NCI-H2081 treated with DMSO at 0.1 percent for 48 hours (cell line): ENCODE data around the gene PCDH9.

ENCODE experiments used
- DNase-seq: peaks from one replicate; lab custom pipeline; 2025; lab: John Stamatoyannopoulos, UW

The PCDH9 gene

GRCh38 chr13:66520511-66521355 lies 709.4 kb downstream of the PCDH9 start:
- DNase-seq: no peak

- no peak for DNase-seq
These were observed 710.9 kb downstream of the PCDH9 start for GRCh38 chr13:66519259-66519658.

- no peak for DNase-seq
These were observed 712.1 kb downstream of the PCDH9 start for GRCh38 chr13:66518068-66518467.

GRCh38 chr13:66513728-66514127 lies 716.4 kb downstream of the PCDH9 start:
- no peak for DNase-seq

GRCh38 chr13:66509175-66509574 lies 721.0 kb downstream of the PCDH9 start:
- no peak for DNase-seq

- DNase-seq: no peak
These were observed 721.8 kb downstream of the PCDH9 start for GRCh38 chr13:66508153-66508909.

GRCh38 chr13:66506979-66507378 lies 723.2 kb downstream of the PCDH9 start:
- DNase-seq: no peak

- no peak for DNase-seq
These were observed 723.9 kb downstream of the PCDH9 start for GRCh38 chr13:66506051-66506777.

- no peak for DNase-seq
These were observed 726.2 kb downstream of the PCDH9 start for GRCh38 chr13:66503890-66504289.

GRCh38 chr13:66501181-66501580 lies 729.0 kb downstream of the PCDH9 start:
- no peak for DNase-seq

GRCh38 chr13:66492479-66492878 lies 737.7 kb downstream of the PCDH9 start:
- DNase-seq: no peak

- no peak for DNase-seq
These were observed 738.9 kb downstream of the PCDH9 start for GRCh38 chr13:66491251-66491650.

GRCh38 chr13:66489586-66489985 lies 740.5 kb downstream of the PCDH9 start:
- DNase-seq: no peak

GRCh38 chr13:66489172-66489571 lies 741.0 kb downstream of the PCDH9 start:
- no peak for DNase-seq

GRCh38 chr13:66483712-66484111 lies 746.4 kb downstream of the PCDH9 start:
- DNase-seq: no peak

- no peak for DNase-seq
These were observed 747.3 kb downstream of the PCDH9 start for GRCh38 chr13:66482836-66483235.

GRCh38 chr13:66477816-66478215 lies 752.3 kb downstream of the PCDH9 start:
- DNase-seq: no peak

GRCh38 chr13:66475061-66475460 lies 755.1 kb downstream of the PCDH9 start:
- DNase-seq: no peak

GRCh38 chr13:66469745-66470144 lies 760.4 kb downstream of the PCDH9 start:
- no peak for DNase-seq

- no peak for DNase-seq
These were observed 761.5 kb downstream of the PCDH9 start for GRCh38 chr13:66468656-66469055.

- DNase-seq: no peak
These were observed 767.9 kb downstream of the PCDH9 start for GRCh38 chr13:66462187-66462586.

GRCh38 chr13:66461021-66461420 lies 769.1 kb downstream of the PCDH9 start:
- no peak for DNase-seq

GRCh38 chr13:66459634-66460033 lies 770.5 kb downstream of the PCDH9 start:
- no peak for DNase-seq
